IMR-90 (cell line): ENCODE data around the gene KDSR. TPM values are rescaled to one million over a fixed set of nuclear protein-coding genes. Genes with fewer than 3 reads are reported as not detected.

Experiments
- ATAC-seq: fragments of 200-7000 bp; cut with Tn5 transposase; 2 replicates; pipeline ENCODE4 v1.9.1; 2020; ENCODE audit warnings: low read depth, mild to moderate bottlenecking, moderate library complexity
- BruUV-seq: library from RNA; stranded (reverse); fragments of 400-500 nt; replicated peaks from 2 replicates; lab custom pipeline; 2021; lab: Mats Ljungman, UMichigan
- CTCF ChIA-PET: fragments of 300-600 bp; formaldehyde crosslinking; extraction: SDS; loops from one replicate; lab custom pipeline; 2021; ENCODE audit warnings: antibody characterized with exemption; lab: Yijun Ruan, JAX
- POLR2A ChIA-PET: fragments of 300-600 bp; sonication (Branson Sonifier 250); formaldehyde crosslinking; loops from one replicate; lab custom pipeline; 2022; ENCODE audit warnings: antibody characterized with exemption; ENCODE audit not compliant: unreplicated experiment; lab: Charles Lee
- DNase-seq: peaks from one replicate; pipeline ENCODE4 v3.0.0; 2013
- H2AFZ ChIP-seq: replicated peaks from 2 replicates; pipeline ENCODE3; 2013; ENCODE audit warnings: low read length, mild to moderate bottlenecking; ENCODE audit not compliant: poor library complexity
- H2AK5ac ChIP-seq: 2 replicates; pipeline ENCODE4 v1.6.1; 2013; ENCODE audit warnings: low read depth, low read length, inconsistent platforms
- H2AK9ac ChIP-seq: replicated peaks from 2 replicates; pipeline ENCODE3; 2013; ENCODE audit warnings: mild to moderate bottlenecking, low read depth, low read length, moderate library complexity; ENCODE audit not compliant: poor library complexity
- H2BK120ac ChIP-seq: 2 replicates; pipeline ENCODE4 v1.6.1; 2013; ENCODE audit warnings: low read depth, low read length, inconsistent platforms
- H2BK15ac ChIP-seq: 3 replicates; pipeline ENCODE4 v1.6.1; 2013; ENCODE audit warnings: low read depth, low read length, inconsistent platforms
- H2BK20ac ChIP-seq: 2 replicates; pipeline ENCODE4 v1.6.1; 2013; ENCODE audit warnings: low read depth, mild to moderate bottlenecking, inconsistent platforms, low read length, moderate library complexity
- H2BK5ac ChIP-seq: 2 replicates; pipeline ENCODE4 v1.6.1; 2013; ENCODE audit warnings: mild to moderate bottlenecking, low read depth, low read length, inconsistent platforms; ENCODE audit not compliant: poor library complexity, severe bottlenecking
- H3K14ac ChIP-seq: replicated peaks from 2 replicates; pipeline ENCODE4 v1.6.1; 2013; ENCODE audit warnings: low read depth, low read length, inconsistent platforms
- H3K18ac ChIP-seq: 2 replicates; pipeline ENCODE4 v1.6.1; 2013; ENCODE audit warnings: low read depth, low read length, control low read depth
- H3K23ac ChIP-seq: 2 replicates; pipeline ENCODE4 v1.6.1; 2013; ENCODE audit warnings: low read depth, low read length, inconsistent platforms
- H3K27ac ChIP-seq: 2 replicates; pipeline ENCODE4 v1.5.1; 2013; ENCODE audit warnings: mild to moderate bottlenecking, control low read depth, low read length; ENCODE audit not compliant: insufficient read depth
- H3K27me3 ChIP-seq: 2 replicates; pipeline ENCODE4 v1.6.1; 2013; ENCODE audit warnings: low read length; ENCODE audit not compliant: control insufficient read depth, insufficient read depth
- H3K36me3 ChIP-seq: 2 replicates; pipeline ENCODE4 v1.6.1; 2013; ENCODE audit warnings: low read length, mixed read lengths; ENCODE audit not compliant: control insufficient read depth, insufficient read depth
- H3K4ac ChIP-seq: 2 replicates; pipeline ENCODE4 v1.6.1; 2013; ENCODE audit warnings: low read depth, low read length, inconsistent platforms
- H3K4me1 ChIP-seq: 2 replicates; pipeline ENCODE4 v1.6.1; 2013; ENCODE audit warnings: low read length, mixed read lengths; ENCODE audit not compliant: control insufficient read depth, insufficient read depth
- H3K4me2 ChIP-seq: 2 replicates; pipeline ENCODE4 v1.6.1; 2013; ENCODE audit warnings: low read depth, mild to moderate bottlenecking, control low read depth, low read length, moderate library complexity
- H3K4me3 ChIP-seq: 2 replicates; pipeline ENCODE4 v1.5.1; 2013; ENCODE audit warnings: low read depth, mild to moderate bottlenecking, control low read depth, low read length, moderate library complexity; ENCODE audit not compliant: insufficient read depth
- H3K56ac ChIP-seq: 2 replicates; pipeline ENCODE4 v1.6.1; 2013; ENCODE audit warnings: low read length, inconsistent platforms; ENCODE audit not compliant: insufficient read depth; ENCODE audit errors: extremely low read depth
- H3K79me1 ChIP-seq, 2 experiments: 2 replicates each; pipeline ENCODE4 v1.6.1; 2013; ENCODE audit warnings: low read length in 2 of 2, inconsistent platforms in 1 of 2, low read depth in 1 of 2
- H3K9ac ChIP-seq: 2 replicates; pipeline ENCODE4 v1.6.1; 2013; ENCODE audit warnings: low read depth, low read length, control low read depth
- H3K9me1 ChIP-seq: 2 replicates; pipeline ENCODE4 v1.6.1; 2013; ENCODE audit warnings: low read length, inconsistent platforms; ENCODE audit not compliant: insufficient read depth
- H3K9me3 ChIP-seq: 2 replicates; pipeline ENCODE4 v1.6.1; 2013; ENCODE audit warnings: low read length; ENCODE audit not compliant: control insufficient read depth, insufficient read depth
- H4K20me1 ChIP-seq: 2 replicates; pipeline ENCODE4 v1.6.1; 2013; ENCODE audit warnings: low read length, inconsistent platforms; ENCODE audit not compliant: insufficient read depth
- H4K5ac ChIP-seq: 2 replicates; pipeline ENCODE4 v1.6.1; 2013; ENCODE audit warnings: mild to moderate bottlenecking, low read depth, low read length, control low read depth
- H4K8ac ChIP-seq, 2 experiments: 2 replicates each; pipeline ENCODE4 v1.6.1; 2013; ENCODE audit warnings: low read depth in 2 of 2, low read length in 2 of 2, control low read depth in 1 of 2, inconsistent platforms in 1 of 2
- H4K91ac ChIP-seq: 2 replicates; pipeline ENCODE4 v1.6.1; 2013; ENCODE audit warnings: low read depth, low read length, inconsistent platforms; ENCODE audit not compliant: insufficient read depth
- CEBPB ChIP-seq: IDR thresholded peaks from 2 replicates; pipeline ENCODE4 v1.6.1; 2012; ENCODE audit warnings: low read depth, low read length, improper control_type of control experiment
- CHD1 ChIP-seq: IDR thresholded peaks from 2 replicates; pipeline ENCODE4 v1.6.1; 2012; ENCODE audit warnings: low read depth, low read length, improper control_type of control experiment
- CTCF ChIP-seq: conservative IDR thresholded peaks from 2 replicates; pipeline ENCODE4 v1.5.1; 2012; ENCODE audit warnings: mild to moderate bottlenecking, low read depth, low read length, improper control_type of control experiment
- FOS ChIP-seq: fragments of 150-350 bp; IDR thresholded peaks from 2 replicates; pipeline ENCODE4 v1.6.1; 2016; ENCODE audit warnings: low read depth, low read length
- MAZ ChIP-seq: IDR thresholded peaks from 2 replicates; pipeline ENCODE4 v1.6.1; 2012; ENCODE audit warnings: low read depth, mild to moderate bottlenecking, low read length, improper control_type of control experiment, moderate library complexity, borderline replicate concordance
- POLR2A ChIP-seq: IDR thresholded peaks from 2 replicates; pipeline ENCODE4 v1.6.1; 2012; ENCODE audit warnings: mild to moderate bottlenecking, low read depth, low read length
- RCOR1 ChIP-seq: IDR thresholded peaks from 2 replicates; pipeline ENCODE4 v1.6.1; 2012; ENCODE audit warnings: mild to moderate bottlenecking, low read length, improper control_type of control experiment; ENCODE audit not compliant: insufficient replicate concordance
- RFX5 ChIP-seq: IDR thresholded peaks from 2 replicates; pipeline ENCODE4 v1.8.0; 2012; ENCODE audit warnings: low read depth, mild to moderate bottlenecking, low read length, moderate library complexity
- USF2 ChIP-seq: fragments of 150-350 bp; IDR thresholded peaks from 2 replicates; pipeline ENCODE4 v1.6.1; 2017; ENCODE audit warnings: mild to moderate bottlenecking, antibody characterized with exemption, low read length, low read depth
- WGBS, 2 experiments: methylation state at CpG; one replicate each; pipeline versions ENCODE4 v1.1.5 to v1.1.7; 2013; ENCODE audit warnings: missing lambda C conversion rate in 2 of 2; ENCODE audit not compliant: insufficient read length in 1 of 2; ENCODE audit errors: extremely low coverage in 2 of 2; 5-methylcytosine and 5-hydroxymethylcytosine counted together
- dilution Hi-C: fragments of 300-500 bp; cut with HindIII; formaldehyde crosslinking; loops from one replicate; pipeline ENCODE4 v1.14.3; 2018; ENCODE audit warnings: low sequenced_read_pairs; ENCODE audit not compliant: unreplicated experiment
- in situ Hi-C: fragments of 300-500 bp; cut with MboI; formaldehyde crosslinking; loops from 3 replicates; pipeline ENCODE4 v1.14.3; 2019; ENCODE audit warnings: low sequenced_read_pairs, inconsistent platforms, mixed read lengths
- intact Hi-C: fragments of 100-400 bp; cut with micrococcal nuclease; formaldehyde crosslinking; loops from 2 replicates; pipeline ENCODE4 v1.10.0; 2022
- polyA plus RNA-seq, 3 experiments: library from polyadenylated mRNA; depleted of rRNA; stranded (reverse); fragments of >200 nt; gene quantifications; 2 replicates each; pipeline ENCODE4 v1.2.3, GENCODE V29; 2012; ENCODE audit warnings: low replicate concordance in 1 of 3
- total RNA-seq: library from RNA; depleted of rRNA; stranded (reverse); fragments of >200 nt; gene quantifications from 2 replicates; pipeline ENCODE4 v1.2.3, GENCODE V29; 2012

Gene KDSR
- total and polyA plus RNA-seq, 2 of the 4 experiments (the other 2 are of a cell fraction), result 21.5 to 21.9 TPM

- H3K9ac ChIP-seq, result peak overlapping the region; percentile 43
- H3K79me1 ChIP-seq, result peaks cover 0 to 4% of the 10 kb centered on the region in 2 experiments; a peak in 1 of 4 replicates
- no peaks in the 10 kb centered on the region for H4K20me1 ChIP-seq
- DNase-seq (no peak), ATAC-seq (no peak)
- H2AFZ ChIP-seq, result peak overlapping the region; percentile 90
- no peak overlapping the region for H4K91ac ChIP-seq
- no peak overlapping the region for H4K8ac ChIP-seq
- peaks cover 10% of the 10 kb centered on the region for H3K4me1 ChIP-seq
- H3K9me3 ChIP-seq, result no peaks in the 10 kb centered on the region
- no peak overlapping the region for H4K5ac ChIP-seq
- H2BK20ac ChIP-seq, result no peak overlapping the region
- no peak overlapping the region for H3K14ac ChIP-seq
- no peak overlapping the region for H2BK120ac ChIP-seq
- intact Hi-C loops, result loop anchor here (5.0 kb wide), 1 partner anchor 82 kb away; no protein-coding TSS in a partner anchor
- H3K56ac ChIP-seq, result no peak overlapping the region
- H3K27me3 ChIP-seq, result peaks cover 18% of the 10 kb centered on the region
- H2BK5ac ChIP-seq, result no peak overlapping the region
- no peak overlapping the region for H2AK9ac ChIP-seq
- dilution Hi-C loops, result no loop called here
- ChIA-PET CTCF (interaction anchor here (1.3 to 1.7 kb wide), 5 partner anchors 138 to 303 kb away, joined by 3 to 6 read pairs (median 3); no protein-coding TSS in a partner anchor), POLR2A (interaction anchor here (1.3 kb wide), 1 partner anchor 184 kb away, joined by 3 read pairs; no protein-coding TSS in a partner anchor)
- no CpG with 5 or more reads among the region's 8 CpGs for WGBS, 2 experiments
- no peaks in the 10 kb centered on the region for H3K9me1 ChIP-seq
- no peak overlapping the region for H2BK15ac ChIP-seq
- TF ChIP-seq MAZ, result no peak
- TF ChIP-seq USF2, result no peak
- TF ChIP-seq POLR2A, result no peak
- no peak for TF ChIP-seq RFX5
- TF ChIP-seq RCOR1, result no peak
- no peak for TF ChIP-seq FOS
- no peak for TF ChIP-seq CEBPB
- no peak for TF ChIP-seq CTCF
- TF ChIP-seq CHD1, result no peak
- no peak overlapping the region for H2AK5ac ChIP-seq
- no peak overlapping the region for H3K4ac ChIP-seq
- no peaks in the 10 kb centered on the region for H3K36me3 ChIP-seq
- H3K27ac ChIP-seq, result no peak overlapping the region
- H3K4me3 ChIP-seq, result peak overlapping the region; percentile 63
- no peak overlapping the region for H3K18ac ChIP-seq
- in situ Hi-C loops, result loop anchor here (5.0 kb wide), 1 partner anchor 187 kb away; no protein-coding TSS in a partner anchor
- no peak overlapping the region for H3K23ac ChIP-seq
- BruUV-seq, result no TSS peak
- peak overlapping the region; percentile 92 for H3K4me2 ChIP-seq
Observed at GRCh38 chr18:63318889-63319382, 48.1 kb downstream of the KDSR start.
